ENCODE data around the gene ANKLE2.
A peak's percentile ranks its signal among the peaks of the same experiment; 100 is the strongest.
"Not testable (repeated sequence)": the region's sequence is repeated elsewhere in the genome, so short reads cannot be mapped to it uniquely, and the experiment has no call there.

The ANKLE2 gene

GRCh38 chr12:132779781-132780353, 18.2 kb upstream of the ANKLE2 start:
- no peak overlapping the region for H3K4me3 ChIP-seq (ENCODE audit: low read depth, low read length)
- DNase-seq (ENCODE audit: low read depth) = no peak
- no peak for TF ChIP-seq CTCF (IDR thresholded peaks at IDR 0.05; ENCODE audit: control insufficient read depth, extremely low read depth, insufficient read depth)

- H3K4me3 ChIP-seq (ENCODE audit: low read depth, low read length) = peak overlapping the region; percentile 2
- DNase-seq (ENCODE audit: low read depth) = no peak
- no peak for TF ChIP-seq CTCF (IDR thresholded peaks at IDR 0.05; ENCODE audit: control insufficient read depth, extremely low read depth, insufficient read depth)
These were observed 16.0 kb upstream of the ANKLE2 start for GRCh38 chr12:132777614-132778013.

- H3K4me3 ChIP-seq (ENCODE audit: low read depth, low read length) = peak overlapping the region; percentile 2
- peak; percentile 93 for DNase-seq (ENCODE audit: low read depth)
- TF ChIP-seq CTCF (IDR thresholded peaks at IDR 0.05; ENCODE audit: control insufficient read depth, extremely low read depth, insufficient read depth) = no peak
These were observed 15.4 kb upstream of the ANKLE2 start for GRCh38 chr12:132776816-132777568.

GRCh38 chr12:132776230-132776625, 14.6 kb upstream of the ANKLE2 start:
- not testable (repeated sequence) for DNase-seq (ENCODE audit: low read depth); H3K4me3 ChIP-seq (ENCODE audit: low read depth, low read length)

- DNase-seq (ENCODE audit: low read depth) = no peak
- TF ChIP-seq CTCF (IDR thresholded peaks at IDR 0.05; ENCODE audit: control insufficient read depth, extremely low read depth, insufficient read depth) = no peak
- H3K4me3 ChIP-seq (ENCODE audit: low read depth, low read length) = no peak overlapping the region
These were observed 14.0 kb upstream of the ANKLE2 start for GRCh38 chr12:132775502-132776229.

GRCh38 chr12:132774646-132775275, 13.1 kb upstream of the ANKLE2 start:
- no peak for DNase-seq (ENCODE audit: low read depth)
- TF ChIP-seq CTCF (IDR thresholded peaks at IDR 0.05; ENCODE audit: control insufficient read depth, extremely low read depth, insufficient read depth) = no peak
- H3K4me3 ChIP-seq (ENCODE audit: low read depth, low read length) = no peak overlapping the region

GRCh38 chr12:132774159-132774558, 12.5 kb upstream of the ANKLE2 start:
- H3K4me3 ChIP-seq (ENCODE audit: low read depth, low read length) = no peak overlapping the region
- TF ChIP-seq CTCF (IDR thresholded peaks at IDR 0.05; ENCODE audit: control insufficient read depth, extremely low read depth, insufficient read depth) = no peak
- DNase-seq (ENCODE audit: low read depth) = no peak
